Islet of Langerhans (tissue), 1 donor: ENCODE results near the gene TNFSF4.
"Not testable (repeated sequence)": the region's sequence is repeated elsewhere in the genome, so short reads cannot be mapped to it uniquely, and the experiment has no call there.

Experiments used
- FAIRE-seq: peaks from one replicate; lab custom pipeline; 2011; peaks lifted over from hg19 to GRCh38; lab: Jason Lieb, UNC

Gene TNFSF4

GRCh38 chr1:173206816-173207568 lies at the start of gene TNFSF4:
TSS of gene TNFSF4 (minus strand) at chr1:173207331. CDS start at chr1:173207176, 155 bp downstream.
- no peak for FAIRE-seq

- no peak for FAIRE-seq
Observed at GRCh38 chr1:173255214-173255813, 48.2 kb upstream of the TNFSF4 start.

GRCh38 chr1:173253046-173253445 lies 45.9 kb upstream of the TNFSF4 start:
- no peak for FAIRE-seq

- no peak for FAIRE-seq
Observed at GRCh38 chr1:173249349-173249748, 42.2 kb upstream of the TNFSF4 start.

- no peak for FAIRE-seq
Observed at GRCh38 chr1:173248247-173248940, 41.3 kb upstream of the TNFSF4 start.

GRCh38 chr1:173245892-173246291 lies 38.8 kb upstream of the TNFSF4 start:
- no peak for FAIRE-seq

- no peak for FAIRE-seq
Observed at GRCh38 chr1:173243300-173243699, 36.2 kb upstream of the TNFSF4 start.

- FAIRE-seq, result no peak
Observed at GRCh38 chr1:173241528-173242347, 34.6 kb upstream of the TNFSF4 start.

GRCh38 chr1:173240609-173241008 lies 33.5 kb upstream of the TNFSF4 start:
- no peak for FAIRE-seq

GRCh38 chr1:173239058-173239457 lies 31.9 kb upstream of the TNFSF4 start:
- no peak for FAIRE-seq

- no peak for FAIRE-seq
Observed at GRCh38 chr1:173234899-173235298, 27.8 kb upstream of the TNFSF4 start.

GRCh38 chr1:173234434-173234833 lies 27.3 kb upstream of the TNFSF4 start:
- FAIRE-seq, result not testable (repeated sequence)

- not testable (repeated sequence) for FAIRE-seq
Observed at GRCh38 chr1:173229031-173229430, 21.9 kb upstream of the TNFSF4 start.

GRCh38 chr1:173224949-173225348 lies 17.8 kb upstream of the TNFSF4 start:
- FAIRE-seq, result no peak

GRCh38 chr1:173224280-173224892 lies 17.3 kb upstream of the TNFSF4 start:
- no peak for FAIRE-seq

GRCh38 chr1:173223031-173223380 lies 15.9 kb upstream of the TNFSF4 start:
- FAIRE-seq, result no peak

- no peak for FAIRE-seq
Observed at GRCh38 chr1:173222149-173223030, 15.3 kb upstream of the TNFSF4 start.

- FAIRE-seq, result no peak
Observed at GRCh38 chr1:173220157-173220556, 13.0 kb upstream of the TNFSF4 start.

- no peak for FAIRE-seq
Observed at GRCh38 chr1:173213665-173214064, 6.5 kb upstream of the TNFSF4 start.

GRCh38 chr1:173212952-173213491 lies 5.9 kb upstream of the TNFSF4 start:
- FAIRE-seq, result no peak

- no peak for FAIRE-seq
Observed at GRCh38 chr1:173210716-173211231, 3.6 kb upstream of the TNFSF4 start.
